ENCODE data around the gene DENND4B.

Gene DENND4B

DNA sequence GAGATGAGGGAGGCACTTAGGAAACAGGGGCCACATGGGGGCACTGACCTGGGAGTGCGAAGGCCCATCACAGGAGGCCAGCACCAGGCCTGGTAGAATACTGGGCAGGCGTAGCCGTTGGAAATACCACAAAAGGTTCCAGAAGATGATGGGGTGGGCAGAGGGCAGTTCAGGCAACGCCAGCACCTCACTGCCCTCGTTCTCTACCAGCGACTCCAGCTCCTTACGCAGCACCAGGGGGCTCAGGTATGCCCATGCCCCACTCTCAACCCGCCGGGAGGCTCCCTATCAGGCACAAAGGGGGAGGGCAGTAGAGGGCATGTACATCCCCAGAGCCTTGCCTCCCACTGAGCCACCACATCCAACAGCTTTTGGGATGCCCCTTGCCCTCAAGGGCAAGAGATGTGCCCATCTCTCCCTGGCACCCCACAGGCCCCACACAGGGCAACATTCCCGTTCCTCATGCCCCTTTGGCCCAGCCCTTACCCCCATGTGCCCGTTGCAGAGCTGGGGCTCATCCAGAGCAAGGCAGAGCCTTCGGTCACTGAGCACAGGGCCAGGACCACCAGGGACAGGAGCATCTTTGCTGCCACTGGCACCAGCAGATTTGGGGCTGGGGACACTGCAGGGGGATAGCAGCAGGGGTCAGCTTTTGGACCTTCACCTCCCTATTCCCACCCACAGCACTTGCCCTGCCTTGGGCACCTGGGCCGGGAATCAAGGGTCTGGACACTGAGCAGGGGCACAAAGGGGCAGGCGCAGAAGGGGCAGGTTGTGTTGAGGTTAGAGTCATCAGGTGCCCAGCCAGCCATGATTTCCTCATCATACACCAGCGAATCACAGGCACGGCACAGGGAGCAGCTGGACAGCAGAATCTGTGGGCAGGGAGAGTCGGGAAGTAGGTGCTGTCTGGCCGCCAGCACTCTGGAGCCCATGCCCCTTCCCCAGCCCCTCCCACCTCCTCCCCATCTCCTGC is 14.1 kb downstream of the DENND4B start:
- no peak overlapping the region for H3K4me3 ChIP-seq (ENCODE audit: low read depth, low read length)
- no peak for DNase-seq (ENCODE audit: low read depth)
- TF ChIP-seq, protein P1, sequence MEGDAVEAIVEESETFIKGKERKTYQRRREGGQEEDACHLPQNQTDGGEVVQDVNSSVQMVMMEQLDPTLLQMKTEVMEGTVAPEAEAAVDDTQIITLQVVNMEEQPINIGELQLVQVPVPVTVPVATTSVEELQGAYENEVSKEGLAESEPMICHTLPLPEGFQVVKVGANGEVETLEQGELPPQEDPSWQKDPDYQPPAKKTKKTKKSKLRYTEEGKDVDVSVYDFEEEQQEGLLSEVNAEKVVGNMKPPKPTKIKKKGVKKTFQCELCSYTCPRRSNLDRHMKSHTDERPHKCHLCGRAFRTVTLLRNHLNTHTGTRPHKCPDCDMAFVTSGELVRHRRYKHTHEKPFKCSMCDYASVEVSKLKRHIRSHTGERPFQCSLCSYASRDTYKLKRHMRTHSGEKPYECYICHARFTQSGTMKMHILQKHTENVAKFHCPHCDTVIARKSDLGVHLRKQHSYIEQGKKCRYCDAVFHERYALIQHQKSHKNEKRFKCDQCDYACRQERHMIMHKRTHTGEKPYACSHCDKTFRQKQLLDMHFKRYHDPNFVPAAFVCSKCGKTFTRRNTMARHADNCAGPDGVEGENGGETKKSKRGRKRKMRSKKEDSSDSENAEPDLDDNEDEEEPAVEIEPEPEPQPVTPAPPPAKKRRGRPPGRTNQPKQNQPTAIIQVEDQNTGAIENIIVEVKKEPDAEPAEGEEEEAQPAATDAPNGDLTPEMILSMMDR (conservative IDR thresholded peaks at IDR 0.05; ENCODE audit: low read depth, low read length), result no peak

DNA sequence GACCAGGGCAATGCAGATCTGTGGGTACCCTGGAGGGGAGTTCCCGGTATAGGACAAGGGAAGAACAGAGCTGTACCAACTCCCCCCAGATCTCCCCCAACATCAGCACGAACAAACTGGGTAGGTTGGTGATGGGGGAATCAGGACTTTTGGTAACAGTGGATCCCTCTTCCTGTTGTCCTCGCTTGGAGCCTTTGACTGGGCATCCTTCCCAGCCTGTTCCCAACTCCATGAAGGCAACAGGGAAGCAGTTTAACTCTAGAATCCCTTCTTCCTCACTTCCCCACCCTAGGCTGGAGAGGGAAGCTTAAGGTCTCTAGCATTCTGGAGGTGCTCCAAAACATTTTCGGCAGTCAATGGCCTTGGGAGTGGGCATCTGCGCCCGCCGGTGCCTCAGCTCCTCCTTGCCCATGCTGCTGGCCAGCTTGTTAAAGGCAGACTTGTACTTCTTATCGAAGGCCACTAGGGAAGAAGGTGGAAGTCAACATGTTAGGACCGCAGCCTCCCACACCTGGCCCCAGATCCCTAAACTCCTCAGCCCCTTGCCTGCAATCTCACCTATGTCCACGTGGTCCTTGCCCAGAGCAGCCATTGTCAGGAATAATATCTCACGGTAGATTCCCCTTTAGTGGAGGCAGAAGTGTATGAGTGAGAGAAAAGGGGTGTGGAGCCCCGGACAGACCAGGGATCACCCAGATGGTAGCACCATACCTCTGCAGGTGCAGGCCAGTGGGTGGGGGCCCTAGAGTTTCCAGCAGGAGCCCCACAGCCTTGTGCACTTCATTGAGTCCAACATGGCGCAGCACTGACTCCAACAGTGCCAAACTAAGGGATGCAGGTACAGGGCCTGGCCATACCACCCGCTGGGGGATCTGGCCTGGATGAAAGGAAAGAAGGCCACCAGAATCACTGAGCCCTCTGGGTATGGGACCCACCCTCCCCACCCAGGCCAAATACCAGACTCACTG is 16.3 kb downstream of the DENND4B start:
- H3K4me3 ChIP-seq (ENCODE audit: low read depth, low read length), result no peak overlapping the region
- no peak for DNase-seq (ENCODE audit: low read depth)
- TF ChIP-seq, protein P1 (conservative IDR thresholded peaks at IDR 0.05; ENCODE audit: low read depth, low read length), result no peak

DNA sequence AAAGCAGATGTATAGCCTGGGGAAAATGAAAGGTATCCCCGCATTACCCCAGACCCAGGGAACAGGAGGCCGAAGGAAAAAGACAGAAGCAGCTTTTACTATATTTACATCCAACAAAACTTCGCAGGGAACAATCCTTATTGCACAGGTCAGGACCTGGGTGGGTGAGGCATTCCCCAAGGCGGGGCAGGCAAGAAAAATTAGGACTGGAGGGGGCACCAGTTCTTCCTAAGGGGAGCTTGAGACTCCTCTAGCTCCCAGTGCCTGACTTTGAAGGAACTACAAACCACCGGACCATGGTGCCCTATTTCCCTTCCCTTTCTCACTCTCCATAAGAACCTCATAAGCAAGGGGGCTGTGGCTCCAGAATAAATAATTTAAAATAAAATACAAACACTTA is 17.1 kb downstream of the DENND4B start:
- TF ChIP-seq, protein P1 (conservative IDR thresholded peaks at IDR 0.05; ENCODE audit: low read depth, low read length), result no peak
- no peak overlapping the region for H3K4me3 ChIP-seq (ENCODE audit: low read depth, low read length)
- no peak for DNase-seq (ENCODE audit: low read depth)

DNA sequence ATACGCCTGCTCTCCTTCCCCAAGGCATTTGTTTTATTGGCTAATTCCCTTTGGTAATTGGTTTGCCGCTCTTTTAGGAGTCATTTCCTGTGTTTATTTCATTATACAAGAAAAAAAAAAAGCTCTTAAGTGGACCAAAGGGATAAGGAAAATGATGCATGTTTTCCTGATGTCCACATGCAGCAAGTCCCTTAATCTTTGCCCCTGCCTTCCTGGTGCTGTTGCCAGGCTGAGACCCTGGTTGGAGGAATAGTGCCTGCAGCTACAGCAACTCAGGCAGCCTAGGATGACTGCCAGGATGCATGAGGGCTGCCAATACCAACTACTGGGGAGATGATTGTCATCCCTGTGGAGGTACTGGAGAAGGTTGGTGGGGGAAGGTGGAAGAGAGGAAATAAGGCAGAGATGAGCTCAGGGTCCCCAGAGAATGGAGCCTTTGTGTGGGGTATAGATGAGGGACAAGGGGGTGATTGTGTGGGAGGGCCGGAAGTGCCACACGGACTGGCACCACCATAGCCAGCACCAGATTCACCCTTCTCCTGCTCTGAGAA is 17.7 kb downstream of the DENND4B start:
- no peak for DNase-seq (ENCODE audit: low read depth)
- TF ChIP-seq, protein P1 (conservative IDR thresholded peaks at IDR 0.05; ENCODE audit: low read depth, low read length), result no peak
- H3K4me3 ChIP-seq (ENCODE audit: low read depth, low read length), result no peak overlapping the region

DNA sequence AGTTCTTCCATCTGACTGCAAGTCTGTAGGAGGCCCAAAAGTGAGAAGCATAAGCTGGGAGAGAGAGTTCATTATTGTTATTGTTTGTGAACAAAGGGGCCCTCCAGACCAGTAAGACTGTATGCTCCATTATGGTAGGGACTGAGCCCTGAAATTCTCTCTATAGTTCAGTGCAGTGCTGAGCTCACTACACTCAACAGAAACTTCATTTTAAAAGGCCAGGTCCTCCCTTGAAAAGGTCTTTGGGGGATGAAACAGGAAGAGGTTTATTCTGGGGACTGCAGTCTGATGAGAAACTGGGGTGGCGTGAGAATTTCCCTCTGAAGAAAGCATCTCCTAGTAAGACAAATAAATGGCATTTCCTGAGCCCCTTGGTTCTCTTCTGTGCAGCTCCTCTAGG is 18.3 kb downstream of the DENND4B start:
- DNase-seq (ENCODE audit: low read depth), result no peak
- TF ChIP-seq, protein P1 (conservative IDR thresholded peaks at IDR 0.05; ENCODE audit: low read depth, low read length), result no peak
- H3K4me3 ChIP-seq (ENCODE audit: low read depth, low read length), result no peak overlapping the region

DNA sequence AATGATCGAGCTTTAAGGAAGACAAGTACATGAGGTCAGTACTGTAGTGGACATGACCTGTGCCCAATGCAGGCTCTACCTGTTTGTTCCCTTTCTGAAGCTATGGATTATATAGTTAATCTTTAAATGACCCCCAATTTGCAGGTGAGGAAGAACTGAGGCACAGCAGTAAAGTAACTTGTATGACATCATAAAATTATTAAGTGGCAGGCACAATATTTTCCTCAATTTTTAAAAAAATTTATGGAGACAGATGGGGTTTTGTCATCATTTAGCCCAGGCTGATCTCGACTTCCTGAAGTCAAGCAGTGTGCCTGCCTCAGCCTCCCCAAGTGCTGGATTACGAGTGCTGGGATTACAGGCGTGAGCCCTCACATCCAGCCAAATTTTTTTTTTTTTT is 20.1 kb downstream of the DENND4B start:
- H3K4me3 ChIP-seq (ENCODE audit: low read depth, low read length), result no peak overlapping the region
- TF ChIP-seq, protein P1 (conservative IDR thresholded peaks at IDR 0.05; ENCODE audit: low read depth, low read length), result no peak
- no peak for DNase-seq (ENCODE audit: low read depth)

Measured in choroid plexus epithelial cell (primary cell).